Kidney (tissue), 14 donors: ENCODE data around the gene C1R. TPM values are rescaled to one million over a fixed set of nuclear protein-coding genes. Genes with fewer than 3 reads are reported as not detected.

Experiments
- DNase-seq, 5 donors: peaks; one replicate each; pipeline ENCODE4 v3.0.0-alpha.2; 2013 to 2020
- FAIRE-seq: peaks from 2 replicates; lab custom pipeline; 2012; peaks lifted over from hg19 to GRCh38; lab: Jason Lieb, UNC
- H3K27ac ChIP-seq, 2 donors: one replicate each; pipeline ENCODE4 v1.7.0; 2013; ENCODE audit warnings: low read depth in 2 of 2, low read length in 2 of 2, inconsistent platforms in 1 of 2
- H3K27me3 ChIP-seq: one replicate; pipeline ENCODE4 v1.7.1; 2013; ENCODE audit warnings: low read length, inconsistent platforms; ENCODE audit not compliant: control insufficient read depth, insufficient read depth
- H3K36me3 ChIP-seq, 3 donors: one replicate each; pipeline versions ENCODE4 v1.7.0 to v1.7.1; 2013; ENCODE audit warnings: low read length in 3 of 3, control low read depth in 1 of 3, inconsistent platforms in 1 of 3; ENCODE audit not compliant: insufficient read depth in 3 of 3, control insufficient read depth in 2 of 3
- H3K4me1 ChIP-seq, 3 donors: one replicate each; pipeline versions ENCODE4 v1.7.0 to v1.7.1; 2013; ENCODE audit warnings: low read length in 3 of 3, inconsistent platforms in 1 of 3, low read depth in 1 of 3; ENCODE audit not compliant: control insufficient read depth in 2 of 3, insufficient read depth in 2 of 3
- H3K4me3 ChIP-seq, 3 donors: one replicate each; pipeline versions ENCODE4 v1.7.0 to v1.8.1; 2013; ENCODE audit warnings: low read length in 3 of 3, control low read depth in 1 of 3, inconsistent platforms in 1 of 3
- H3K9ac ChIP-seq, 3 donors: one replicate each; pipeline versions ENCODE4 v1.7.0 to v1.7.1; 2013; ENCODE audit warnings: low read length in 3 of 3, control low read depth in 1 of 3, inconsistent platforms in 1 of 3
- H3K9me3 ChIP-seq, 3 donors: one replicate each; pipeline versions ENCODE4 v1.7.0 to v1.7.1; 2013; ENCODE audit warnings: low read length in 3 of 3, control low read depth in 1 of 3, inconsistent platforms in 1 of 3; ENCODE audit not compliant: control insufficient read depth in 2 of 3, insufficient read depth in 1 of 3
- intact Hi-C: fragments of 100-400 bp; cut with DNase I; formaldehyde crosslinking; loops from one replicate; pipeline ENCODE4 v1.11.1; 2022
- polyA plus RNA-seq: library from polyadenylated mRNA; stranded (reverse); fragments of 350-450 nt; fragmentation: Illumina TruSeq; extraction: RNeasy Lipid Tissue Mini Kit (QIAGEN cat#74804); gene quantifications from one replicate; pipeline ENCODE4 v1.2.3, GENCODE V29; 2014; ENCODE audit warnings: low read depth, low replicate concordance; ENCODE audit not compliant: insufficient read depth
- total RNA-seq: library from RNA; stranded (reverse); fragmentation: NEBNext Ultra II Directional; extraction: Animal tissue kit (Norgen Biotek cat#: 25700); gene quantifications from one replicate; pipeline ENCODE4 v1.2.1, GENCODE V29; 2021
- TF ChIP-seq, protein P1 (sequence below): IDR thresholded peaks from 3 replicates; pipeline ENCODE4 v1.5.1; 2012; ENCODE audit warnings: mild to moderate bottlenecking, moderate library complexity, borderline replicate concordance; ENCODE audit not compliant: insufficient read depth; ENCODE audit errors: extremely low read depth
- donor health status: control.
- donor health status: control.
- donor health status: control.
- donor health status: control.
- donor health status: control.
- donor health status: DM: yes; HTN: yes; CAD: no.
- donor health status: Normal renal cell carcinoma (clear cell type).

The C1R gene
- total and polyA plus RNA-seq, 2 donors from 2014 or later, result 183 to 514 TPM

DNA sequence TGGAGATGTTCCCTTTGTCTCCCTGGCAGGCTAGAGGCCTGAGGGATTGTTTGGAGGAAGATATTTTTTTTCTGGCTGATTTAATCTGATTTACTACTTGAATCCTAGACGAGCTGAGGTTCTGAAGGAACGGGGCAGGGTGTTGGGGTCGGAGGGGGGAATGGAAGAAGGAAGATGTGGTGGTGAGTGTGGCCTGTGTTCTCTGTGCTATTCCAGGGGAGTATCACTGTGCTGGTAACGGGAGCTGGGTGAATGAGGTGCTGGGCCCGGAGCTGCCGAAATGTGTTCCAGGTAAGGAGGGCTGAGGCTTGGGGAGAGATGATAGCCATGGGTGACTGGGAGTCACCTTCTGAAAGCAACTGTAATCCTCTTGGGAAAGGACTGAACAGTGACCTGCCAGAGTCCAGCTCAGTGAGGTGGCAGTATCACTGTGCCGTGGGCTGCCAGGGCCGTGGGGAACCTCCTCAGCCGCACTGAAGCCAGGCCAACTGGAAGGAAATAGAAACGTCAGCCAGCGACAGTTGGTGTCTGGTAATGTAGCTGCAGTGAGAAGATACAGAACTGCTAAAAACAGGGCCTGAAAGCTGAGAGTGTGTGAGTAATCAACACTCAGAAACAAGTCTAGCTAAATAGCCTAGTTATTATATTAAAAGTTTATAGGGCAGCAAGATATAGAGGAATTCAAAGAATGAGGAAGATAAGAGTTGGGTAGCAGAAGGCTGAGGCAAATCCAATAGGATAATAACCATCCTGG is 23.8 kb downstream of the C1R start:
- Histone ChIP-seq H3K9me3 (no peaks in the 10 kb centered on the region), H3K27me3 (no peaks in the 10 kb centered on the region), H3K4me1 (no peaks in the 10 kb centered on the region), H3K9ac (no peak overlapping the region), H3K27ac (no peak overlapping the region), H3K36me3 (peaks cover 0 to 2% (median 0%) of the 10 kb centered on the region in 3 donors), H3K4me3 (no peak overlapping the region)
- FAIRE-seq (no peak), DNase-seq (no peak)
- intact Hi-C loops, result no loop called here
- TF ChIP-seq, protein P1, sequence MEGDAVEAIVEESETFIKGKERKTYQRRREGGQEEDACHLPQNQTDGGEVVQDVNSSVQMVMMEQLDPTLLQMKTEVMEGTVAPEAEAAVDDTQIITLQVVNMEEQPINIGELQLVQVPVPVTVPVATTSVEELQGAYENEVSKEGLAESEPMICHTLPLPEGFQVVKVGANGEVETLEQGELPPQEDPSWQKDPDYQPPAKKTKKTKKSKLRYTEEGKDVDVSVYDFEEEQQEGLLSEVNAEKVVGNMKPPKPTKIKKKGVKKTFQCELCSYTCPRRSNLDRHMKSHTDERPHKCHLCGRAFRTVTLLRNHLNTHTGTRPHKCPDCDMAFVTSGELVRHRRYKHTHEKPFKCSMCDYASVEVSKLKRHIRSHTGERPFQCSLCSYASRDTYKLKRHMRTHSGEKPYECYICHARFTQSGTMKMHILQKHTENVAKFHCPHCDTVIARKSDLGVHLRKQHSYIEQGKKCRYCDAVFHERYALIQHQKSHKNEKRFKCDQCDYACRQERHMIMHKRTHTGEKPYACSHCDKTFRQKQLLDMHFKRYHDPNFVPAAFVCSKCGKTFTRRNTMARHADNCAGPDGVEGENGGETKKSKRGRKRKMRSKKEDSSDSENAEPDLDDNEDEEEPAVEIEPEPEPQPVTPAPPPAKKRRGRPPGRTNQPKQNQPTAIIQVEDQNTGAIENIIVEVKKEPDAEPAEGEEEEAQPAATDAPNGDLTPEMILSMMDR, result no peak

DNA sequence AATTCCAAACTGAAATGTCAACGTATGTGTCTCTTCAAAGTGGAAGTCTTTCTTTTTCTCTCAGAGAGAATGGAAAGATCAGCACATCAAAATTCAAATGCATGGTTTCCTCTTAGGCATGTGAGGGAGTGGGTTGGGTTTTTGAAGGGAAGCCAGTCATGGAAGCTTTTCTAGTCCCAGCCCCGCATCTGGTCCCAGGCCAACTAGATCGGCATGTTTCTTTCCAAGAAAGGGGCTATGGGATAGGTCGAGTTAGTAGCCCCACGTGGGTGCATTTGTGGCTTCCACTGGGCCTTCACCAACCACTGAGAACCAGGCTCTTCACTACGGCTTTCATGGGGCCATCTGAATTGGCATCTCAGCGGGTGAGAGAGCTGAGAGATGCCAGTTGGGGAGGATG is 25.1 kb downstream of the C1R start:
- DNase-seq, result no peak
- H3K36me3 ChIP-seq, result peaks cover 0 to 2% (median 0%) of the 10 kb centered on the region in 3 donors
- FAIRE-seq, result no peak

DNA sequence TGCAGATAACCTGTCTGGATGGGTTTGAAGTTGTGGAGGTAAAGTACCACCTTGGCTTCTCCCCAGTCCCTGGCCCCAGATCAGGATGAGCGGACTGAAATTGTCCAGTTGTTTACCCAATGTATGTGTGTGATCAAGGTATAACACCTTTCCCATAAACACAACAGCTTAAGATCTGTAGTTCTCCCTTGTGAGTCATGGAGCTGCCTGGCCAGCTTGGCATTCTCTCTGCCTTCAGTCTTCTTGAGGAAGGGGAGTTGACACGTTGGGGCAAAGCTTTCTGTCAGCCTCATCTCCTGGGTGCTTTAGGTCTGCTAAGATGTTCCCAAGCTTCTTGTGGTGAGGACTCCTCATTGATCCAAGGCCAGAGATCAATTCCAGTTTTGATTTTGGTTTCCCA is 25.6 kb downstream of the C1R start:
- no peaks in the 10 kb centered on the region for H3K4me1 ChIP-seq
- H3K27me3 ChIP-seq, result no peaks in the 10 kb centered on the region
- intact Hi-C loops, result no loop called here
- H3K9me3 ChIP-seq, result no peaks in the 10 kb centered on the region
- no peak for DNase-seq
- no peak overlapping the region for H3K4me3 ChIP-seq
- H3K27ac ChIP-seq, result no peak overlapping the region
- H3K9ac ChIP-seq, result no peak overlapping the region
- FAIRE-seq, result no peak
- TF ChIP-seq, protein P1, result no peak
- peaks cover 0 to 2% (median 0%) of the 10 kb centered on the region in 3 donors for H3K36me3 ChIP-seq

More for the DNA sequence above, 25.1 kb downstream of the C1R start:
- Histone ChIP-seq H3K27ac (no peak overlapping the region), H3K4me3 (no peak overlapping the region), H3K9me3 (no peaks in the 10 kb centered on the region), H3K4me1 (no peaks in the 10 kb centered on the region), H3K27me3 (no peaks in the 10 kb centered on the region), H3K9ac (no peak overlapping the region)
- TF ChIP-seq, protein P1, result no peak
- intact Hi-C loops, result no loop called here
